ENCODE results near the gene TCF23. TPM values are rescaled to one million over a fixed set of nuclear protein-coding genes. Genes with fewer than 3 reads are reported as not detected.

TCF23 gene
- total and polyA plus RNA-seq, 2 experiments from 2014 or later: not detected

- H3K4me1 ChIP-seq (ENCODE audit: low read depth): peaks cover 5% of the 10 kb centered on the region
- no peaks in the 10 kb centered on the region for H3K9me3 ChIP-seq (ENCODE audit: low read depth)
- DNase-seq (ENCODE audit: low read depth in 1 of 2, low spot score in 1 of 2): no peak
- H3K27me3 ChIP-seq: no peaks in the 10 kb centered on the region
- H3K27ac ChIP-seq: no peak overlapping the region
- no peaks in the 10 kb centered on the region for H3K36me3 ChIP-seq
- no peak overlapping the region for H3K4me3 ChIP-seq
- TF ChIP-seq CTCF (IDR thresholded peaks at IDR 0.05; ENCODE audit: low read depth, low read length): no peak
Observed at GRCh38 chr2:27136751-27137150, 12.1 kb upstream of the TCF23 start.

- H3K36me3 ChIP-seq: no peaks in the 10 kb centered on the region
- peaks cover 5% of the 10 kb centered on the region for H3K4me1 ChIP-seq (ENCODE audit: low read depth)
- no peak for DNase-seq (ENCODE audit: low read depth in 1 of 2, low spot score in 1 of 2)
- H3K9me3 ChIP-seq (ENCODE audit: low read depth): no peaks in the 10 kb centered on the region
- no peak overlapping the region for H3K27ac ChIP-seq
- H3K27me3 ChIP-seq: no peaks in the 10 kb centered on the region
- no peak for TF ChIP-seq CTCF (IDR thresholded peaks at IDR 0.05; ENCODE audit: low read depth, low read length)
- H3K4me3 ChIP-seq: no peak overlapping the region
Observed at GRCh38 chr2:27137322-27137935, 11.4 kb upstream of the TCF23 start.

GRCh38 chr2:27138111-27138510 is 10.7 kb upstream of the TCF23 start:
- no peak for TF ChIP-seq CTCF (IDR thresholded peaks at IDR 0.05; ENCODE audit: low read depth, low read length)
- DNase-seq (ENCODE audit: low read depth in 1 of 2, low spot score in 1 of 2): no peak
- Histone ChIP-seq H3K9me3 (ENCODE audit: low read depth) (no peaks in the 10 kb centered on the region), H3K27ac (no peak overlapping the region), H3K4me1 (ENCODE audit: low read depth) (peaks cover 5% of the 10 kb centered on the region), H3K4me3 (no peak overlapping the region), H3K27me3 (peaks cover 5% of the 10 kb centered on the region), H3K36me3 (no peaks in the 10 kb centered on the region)

GRCh38 chr2:27139310-27139709 is 9.5 kb upstream of the TCF23 start, which contains the start of gene PRR30:
Gene PRR30, minus strand, starts transcription at chr2:27139410. Its CDS starts 1,081 bp downstream, at chr2:27138329.
- no peaks in the 10 kb centered on the region for H3K36me3 ChIP-seq
- H3K4me3 ChIP-seq: no peak within 1 kb of the TSS
- no peaks in the 10 kb centered on the region for H3K9me3 ChIP-seq (ENCODE audit: low read depth)
- peaks cover 9% of the 10 kb centered on the region for H3K27me3 ChIP-seq
- no peak for TF ChIP-seq CTCF (IDR thresholded peaks at IDR 0.05; ENCODE audit: low read depth, low read length)
- no peak for DNase-seq (ENCODE audit: low read depth in 1 of 2, low spot score in 1 of 2)
- no peak within 1 kb of the TSS for H3K27ac ChIP-seq
- H3K4me1 ChIP-seq (ENCODE audit: low read depth): no peaks in the 10 kb centered on the region

- no peaks in the 10 kb centered on the region for H3K4me1 ChIP-seq (ENCODE audit: low read depth)
- TF ChIP-seq CTCF (IDR thresholded peaks at IDR 0.05; ENCODE audit: low read depth, low read length): no peak
- H3K4me3 ChIP-seq: no peak overlapping the region
- no peak overlapping the region for H3K27ac ChIP-seq
- no peaks in the 10 kb centered on the region for H3K36me3 ChIP-seq
- H3K9me3 ChIP-seq (ENCODE audit: low read depth): no peaks in the 10 kb centered on the region
- H3K27me3 ChIP-seq: peaks cover 9% of the 10 kb centered on the region
- no peak for DNase-seq (ENCODE audit: low read depth in 1 of 2, low spot score in 1 of 2)
Observed at GRCh38 chr2:27143285-27143684, 5.5 kb upstream of the TCF23 start.

Measured in cardiac muscle cell (in vitro differentiated cells and primary cell).